A172 (cell line): ENCODE measurements around the gene INSRR. TPM values are rescaled to one million over a fixed set of nuclear protein-coding genes. Genes with fewer than 3 reads are reported as not detected.

Experiments
- DNase-seq: peaks from one replicate; pipeline ENCODE4 v3.0.0-alpha.2; 2015; ENCODE audit warnings: low spot score
- total RNA-seq: library from RNA; depleted of rRNA; stranded (reverse); fragments of >200 nt; shearing (Covaris generic); gene quantifications from 2 replicates; pipeline ENCODE4 v1.2.3, GENCODE V29; 2014

INSRR gene
- total RNA-seq, 1 experiment from 2014 or later = not detected

GRCh38 chr1:156832434-156832833, 26.5 kb downstream of the INSRR start:
- DNase-seq = no peak

GRCh38 chr1:156828400-156829124, 30.4 kb downstream of the INSRR start:
- no peak for DNase-seq

DNA sequence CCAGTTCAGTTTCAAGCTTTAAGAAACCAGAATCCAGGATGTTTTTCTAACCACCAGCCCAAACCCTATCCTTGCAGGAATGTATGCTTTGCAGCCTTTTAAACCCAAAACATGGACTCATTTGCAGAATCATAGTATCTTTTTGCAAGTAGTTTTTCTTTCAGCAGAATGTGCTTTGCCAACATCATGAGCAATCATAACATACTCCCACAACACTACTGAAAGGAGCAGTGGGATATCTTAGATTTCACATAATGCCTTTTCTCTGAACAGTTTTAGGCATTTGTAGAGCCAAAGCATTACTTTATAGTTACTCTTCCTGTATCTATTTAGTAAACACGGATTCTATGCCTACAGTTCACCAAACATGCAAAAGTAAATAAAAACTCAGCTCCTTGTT, 32.3 kb downstream of the INSRR start:
- DNase-seq = no peak

DNA sequence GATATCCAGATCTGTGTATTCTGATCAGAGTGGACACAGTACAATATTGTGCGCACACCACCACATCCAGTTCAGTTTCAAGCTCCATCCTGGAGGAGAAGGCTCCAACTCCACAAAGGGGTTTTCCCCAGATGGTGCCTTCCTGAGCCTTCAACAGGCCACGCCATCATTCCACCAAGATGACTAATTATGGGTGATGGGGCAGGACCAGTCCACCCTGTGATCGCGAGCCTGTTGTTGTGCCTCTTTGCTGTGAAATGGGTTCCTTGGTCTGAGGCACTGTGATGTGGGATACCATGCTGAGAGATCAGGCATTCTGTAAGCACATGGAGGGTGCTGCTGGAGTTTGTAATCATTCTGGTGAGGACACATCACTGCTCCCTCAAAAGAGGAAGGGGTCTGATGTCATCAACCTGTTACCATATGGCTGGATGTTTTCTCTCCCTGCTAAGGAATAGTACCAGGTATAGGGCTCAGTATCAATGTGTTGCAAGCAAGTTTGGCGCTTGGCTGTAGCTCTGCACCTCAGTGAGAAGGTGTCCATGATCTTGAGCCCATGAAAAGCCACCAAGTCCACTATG, 35.6 kb downstream of the INSRR start:
- DNase-seq = peak; percentile 51

GRCh38 chr1:156822680-156823079, 36.2 kb downstream of the INSRR start:
- no peak for DNase-seq

- no peak for DNase-seq
These were observed 37.1 kb downstream of the INSRR start for GRCh38 chr1:156821801-156822200.

DNA sequence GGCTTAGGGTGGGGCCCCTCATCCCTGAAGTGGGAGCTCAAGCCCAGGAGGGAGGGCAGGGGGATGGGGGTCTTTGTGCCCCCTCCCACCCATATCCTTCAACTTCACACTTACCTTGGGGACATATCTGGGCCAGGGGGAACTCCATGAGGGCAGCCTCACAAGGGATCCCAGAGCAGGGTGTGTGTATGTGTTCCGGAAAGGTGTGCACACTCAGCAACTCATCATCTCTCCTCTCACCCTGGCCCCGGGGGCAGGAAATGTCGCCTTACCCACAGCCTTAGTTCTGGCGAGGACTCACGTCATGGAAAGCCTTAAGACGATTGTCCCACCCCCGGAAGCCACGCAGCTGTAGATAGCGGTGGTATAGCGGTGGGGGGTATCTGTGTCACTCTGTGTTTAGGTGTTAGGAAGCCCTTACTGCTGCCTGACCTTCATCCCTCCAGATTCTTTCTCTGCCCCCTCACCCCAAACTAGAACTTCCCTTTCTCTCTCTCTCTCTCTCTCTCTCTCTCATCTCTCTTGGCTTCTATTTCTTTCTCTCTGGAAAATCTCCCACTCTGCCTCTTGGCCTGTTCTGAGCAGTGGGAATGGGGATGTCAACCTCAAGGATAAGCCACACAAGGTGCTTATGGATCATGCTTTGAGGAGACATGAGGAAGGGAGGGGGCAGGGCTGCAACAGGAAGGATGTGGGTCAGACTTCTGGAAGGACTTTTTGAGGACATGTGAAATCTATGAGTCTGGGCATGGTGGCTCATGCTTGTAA, 42.2 kb downstream of the INSRR start, which contains the start of gene SH2D2A:
Gene SH2D2A, minus strand, starts transcription at position 288 of the 768 bp plus-strand sequence. Its CDS starts 140 bp downstream, at position 148.
- DNase-seq = peak; percentile 35

DNA sequence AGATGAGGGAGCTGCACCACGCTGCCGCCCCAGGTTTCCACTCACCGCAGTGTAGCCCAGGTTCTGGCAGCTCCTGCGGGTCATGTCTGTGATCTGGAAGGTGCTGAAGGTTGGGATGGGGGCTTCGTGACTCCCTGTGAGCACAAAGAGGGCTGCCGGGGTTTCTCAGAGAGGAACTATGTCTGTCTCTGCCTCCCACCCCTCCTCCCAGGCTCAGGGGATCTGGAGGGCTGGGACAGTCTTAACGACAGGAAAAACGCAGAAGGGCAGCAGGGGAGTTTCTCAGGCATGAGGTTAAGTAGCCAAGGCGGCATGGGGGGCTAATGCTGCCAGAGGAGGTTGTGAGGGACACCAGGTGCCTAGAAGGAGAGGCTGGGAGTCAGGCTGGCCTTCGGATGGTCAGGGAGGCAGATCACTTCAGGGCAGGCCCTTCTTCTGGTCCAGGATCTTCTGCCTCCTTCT, 42.9 kb downstream of the INSRR start:
- no peak for DNase-seq

DNA sequence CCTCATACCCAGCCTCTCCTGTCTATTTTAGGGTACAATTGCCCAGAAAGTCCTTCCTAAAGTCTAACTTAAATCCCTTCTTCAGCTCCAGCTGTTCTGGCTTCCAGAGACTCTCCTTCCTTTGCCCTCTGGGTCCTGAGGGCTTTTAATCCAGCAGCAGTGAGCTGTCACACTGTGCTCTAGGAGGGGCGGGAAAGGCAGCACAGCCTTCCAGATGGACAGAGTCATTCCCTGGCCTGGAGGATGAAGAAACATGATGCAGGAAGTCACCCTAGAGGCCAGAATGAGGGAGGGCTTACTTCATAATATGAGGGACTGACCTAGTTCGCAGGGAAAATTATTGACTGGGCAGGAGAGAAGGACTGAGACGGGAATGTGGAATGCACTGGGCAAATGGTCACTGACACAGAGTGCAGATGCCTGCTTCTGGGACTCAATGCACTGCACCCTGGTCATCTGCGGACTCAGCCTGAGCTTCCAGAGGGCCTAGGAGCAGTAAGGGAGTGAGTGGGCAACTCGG, 43.5 kb downstream of the INSRR start:
- peak; percentile 84 for DNase-seq

- peak; percentile 41 for DNase-seq
These were observed 44.2 kb downstream of the INSRR start for GRCh38 chr1:156814571-156815260.

DNA sequence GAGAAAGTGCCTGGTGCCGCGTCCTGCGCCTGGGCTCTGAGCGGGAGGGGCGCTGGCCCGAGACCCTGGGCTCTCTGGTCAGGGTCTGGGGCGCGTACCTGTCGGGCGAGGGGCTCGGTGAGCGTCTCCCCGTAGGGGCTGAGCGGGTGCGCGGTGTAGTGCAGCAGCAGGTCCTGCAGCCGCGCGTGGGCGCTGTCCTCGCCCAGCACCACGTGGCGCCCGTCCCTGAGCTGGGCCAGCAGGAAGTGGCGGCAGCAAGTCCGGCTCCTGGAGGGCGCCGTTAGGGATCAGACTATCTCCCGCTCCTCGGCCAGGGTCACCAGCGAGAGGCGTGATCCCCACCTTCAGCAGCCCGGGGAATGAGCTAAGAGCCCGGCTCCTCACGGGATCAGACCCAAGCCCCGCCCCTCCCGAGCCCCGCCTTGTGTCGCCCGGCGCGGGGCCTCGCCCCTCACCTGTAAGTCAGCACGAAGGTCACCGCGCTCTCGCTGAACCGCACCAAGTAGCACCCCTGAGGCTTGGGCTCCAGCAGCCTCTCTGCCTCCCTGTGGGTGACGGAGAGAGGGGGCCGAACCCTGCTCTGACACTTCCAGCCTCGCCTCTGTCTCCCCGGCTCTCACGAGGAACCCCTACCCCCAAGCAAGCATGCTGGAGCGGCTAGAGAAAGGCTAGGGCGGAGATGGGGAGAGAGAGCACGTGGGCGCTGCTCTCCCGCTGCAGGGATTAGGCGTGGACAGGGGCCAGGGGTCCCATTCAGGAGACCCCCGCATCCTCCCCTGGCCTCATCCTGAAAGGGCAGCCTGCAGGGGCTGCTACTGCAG, 45.0 kb downstream of the INSRR start:
- no peak for DNase-seq

GRCh38 chr1:156813298-156813697, 45.6 kb downstream of the INSRR start:
- no peak for DNase-seq

GRCh38 chr1:156812293-156812990, 46.5 kb downstream of the INSRR start:
- no peak for DNase-seq

DNA sequence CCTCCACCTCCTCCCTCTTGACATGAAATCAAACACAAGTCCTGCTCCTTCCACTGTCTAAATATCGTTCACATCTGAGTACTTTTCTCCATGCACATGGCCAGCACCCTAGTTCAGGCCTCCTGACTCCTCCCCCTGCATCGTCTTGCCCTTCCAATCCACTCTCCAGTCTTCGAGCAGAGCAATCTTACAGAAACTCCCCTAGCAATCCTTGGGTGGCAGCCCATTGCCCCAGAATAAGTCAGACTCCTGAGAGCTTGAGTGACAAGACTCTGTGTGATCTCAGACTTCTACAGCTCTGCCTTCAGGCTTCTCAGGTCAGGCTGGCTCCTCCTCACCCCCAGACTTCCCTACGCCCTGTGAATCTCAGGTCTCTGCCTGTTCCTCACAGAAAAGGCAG, 47.7 kb downstream of the INSRR start:
- DNase-seq = no peak

DNA sequence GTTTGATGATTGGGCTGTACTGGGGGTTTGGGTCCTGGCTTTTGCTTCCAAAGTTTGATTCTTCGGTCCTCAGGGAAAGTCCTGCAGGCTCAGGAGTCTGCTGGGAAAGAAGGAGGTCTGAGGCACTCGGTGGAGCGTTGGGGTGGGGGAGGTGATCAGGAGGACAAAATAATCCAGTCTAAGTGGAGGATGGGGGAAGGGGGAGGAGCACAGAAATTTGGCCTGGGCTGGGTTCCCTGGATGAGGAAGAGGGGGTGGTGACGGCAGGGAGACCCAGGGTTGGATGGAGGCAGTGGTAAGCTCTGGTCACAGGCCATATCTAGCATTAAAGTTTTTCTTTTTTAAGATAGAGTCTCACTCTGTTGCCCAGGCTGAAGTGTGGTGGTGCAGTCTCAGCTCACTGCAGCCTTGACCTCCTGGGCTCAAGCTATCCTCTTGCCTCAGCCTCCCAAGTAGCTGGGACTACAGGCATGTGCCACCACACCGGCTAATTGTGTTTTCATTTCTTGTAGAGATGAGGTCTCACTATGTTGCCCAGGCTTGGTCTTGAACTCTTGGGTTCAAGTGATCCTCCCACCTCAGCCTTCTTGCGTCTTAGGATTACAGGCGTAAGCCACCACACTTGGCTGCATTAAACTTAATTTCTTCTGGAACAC, 49.1 kb downstream of the INSRR start:
- no peak for DNase-seq

DNA sequence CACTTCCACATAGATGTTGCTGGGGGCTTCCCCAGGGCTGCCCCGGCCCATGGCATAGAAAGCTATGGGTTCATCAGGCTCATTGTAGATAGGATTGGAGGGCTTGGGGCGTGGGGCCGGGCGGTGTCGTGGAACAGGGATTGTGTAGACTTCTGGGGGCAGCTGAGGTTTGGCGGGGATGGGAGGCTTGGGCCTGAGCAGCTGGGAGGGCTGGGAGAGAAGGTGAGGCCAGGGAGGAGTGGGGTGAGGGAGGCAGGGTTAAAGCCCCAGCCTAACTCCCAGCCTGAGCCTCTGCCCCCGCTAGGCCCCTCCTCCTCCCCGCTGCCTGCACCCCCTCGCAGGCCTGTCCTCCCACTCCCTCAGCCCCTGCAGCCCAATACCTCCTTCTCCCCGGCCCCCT, 49.6 kb downstream of the INSRR start:
- DNase-seq = no peak

- no peak for DNase-seq
These were observed 50.5 kb downstream of the INSRR start for GRCh38 chr1:156808186-156809030.

DNA sequence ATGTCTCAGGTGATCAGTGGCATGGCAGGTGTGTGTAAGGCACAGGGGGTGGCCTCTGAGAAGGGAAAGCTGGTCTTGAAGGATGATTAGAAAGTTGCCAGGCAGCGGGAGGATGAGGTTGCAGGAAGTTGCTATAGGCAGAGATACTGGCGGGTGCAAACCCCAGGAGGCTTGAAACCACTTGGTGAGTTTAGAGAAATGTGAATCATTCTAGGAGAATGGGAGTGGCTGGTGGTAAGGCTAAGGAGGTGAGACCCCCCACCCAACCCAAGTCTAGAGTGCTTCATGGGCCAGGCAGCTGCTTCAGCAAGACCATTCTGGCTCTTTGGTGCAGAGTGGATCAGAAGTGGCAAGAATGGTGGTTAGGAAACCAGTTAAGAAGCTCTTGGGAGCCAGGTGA, 51.3 kb downstream of the INSRR start:
- DNase-seq = no peak
